CD8-positive, alpha-beta memory T cell (primary cell): ENCODE data around the gene CEND1. TPM values are rescaled to one million over a fixed set of nuclear protein-coding genes. Genes with fewer than 3 reads are reported as not detected.

Source experiments
- CTCF ChIA-PET: fragments of 350-600 bp; sonication (Branson Sonifier 250); formaldehyde crosslinking; loops from one replicate; lab custom pipeline; 2021; ENCODE audit warnings: antibody characterized with exemption; lab: Charles Lee
- POLR2A ChIA-PET: fragments of 350-600 bp; sonication (Branson Sonifier 250); formaldehyde crosslinking; loops from one replicate; lab custom pipeline; 2021; ENCODE audit warnings: antibody characterized with exemption; lab: Charles Lee
- DNase-seq, 5 donors: peaks; one replicate each; pipeline versions ENCODE4 v3.0.0 to v3.0.0-alpha.2; 2020 to 2022; ENCODE audit warnings: mixed read lengths in 1 of 5
- H3K27ac ChIP-seq: one replicate; pipeline ENCODE4 v1.7.0; 2013; ENCODE audit warnings: low read depth, mild to moderate bottlenecking, low read length, moderate library complexity
- H3K27me3 ChIP-seq: 2 replicates; pipeline ENCODE4 v1.7.0; 2013; ENCODE audit warnings: low read length, mild to moderate bottlenecking; ENCODE audit not compliant: insufficient read depth, poor library complexity, severe bottlenecking
- H3K36me3 ChIP-seq: 2 replicates; pipeline ENCODE4 v1.7.0; 2013; ENCODE audit warnings: mild to moderate bottlenecking, low read length, moderate library complexity; ENCODE audit not compliant: insufficient read depth
- H3K4me1 ChIP-seq: 2 replicates; pipeline ENCODE4 v1.7.0; 2013; ENCODE audit warnings: mild to moderate bottlenecking, low read length, moderate library complexity; ENCODE audit not compliant: insufficient read depth
- H3K4me3 ChIP-seq: 2 replicates; pipeline ENCODE4 v1.7.0; 2013; ENCODE audit warnings: mild to moderate bottlenecking, low read length
- H3K9me3 ChIP-seq: 2 replicates; pipeline ENCODE4 v1.7.0; 2013; ENCODE audit warnings: mild to moderate bottlenecking, low read length
- H3K27ac Mint-ChIP-seq, 8 donors: one replicate each; pipeline ENCODE4 v1.8.0; 2020 to 2021; ENCODE audit warnings: mixed read lengths in 8 of 8, mild to moderate bottlenecking in 6 of 8, inconsistent platforms in 3 of 8, moderate library complexity in 3 of 8
- H3K27me3 Mint-ChIP-seq, 2 donors: one replicate each; pipeline ENCODE4 v1.8.0; 2020 to 2021; ENCODE audit warnings: mixed read lengths in 2 of 2, mild to moderate bottlenecking in 1 of 2, moderate library complexity in 1 of 2
- H3K36me3 Mint-ChIP-seq, 3 donors: one replicate each; pipeline ENCODE4 v1.8.0; 2020 to 2021; ENCODE audit warnings: mixed read lengths in 3 of 3, inconsistent platforms in 1 of 3, mild to moderate bottlenecking in 1 of 3
- H3K4me1 Mint-ChIP-seq, 3 donors: one replicate each; pipeline ENCODE4 v1.8.0; 2020 to 2021; ENCODE audit warnings: mixed read lengths in 3 of 3, inconsistent platforms in 1 of 3, mild to moderate bottlenecking in 1 of 3
- H3K4me3 Mint-ChIP-seq, 7 donors: one replicate each; pipeline ENCODE4 v1.8.0; 2020 to 2021; ENCODE audit warnings: mixed read lengths in 7 of 7, mild to moderate bottlenecking in 6 of 7, moderate library complexity in 4 of 7, inconsistent platforms in 2 of 7
- H3K9me3 Mint-ChIP-seq, 5 donors: one replicate each; pipeline ENCODE4 v1.8.0; 2020 to 2022; ENCODE audit warnings: mixed read lengths in 5 of 5, mild to moderate bottlenecking in 3 of 5, moderate library complexity in 2 of 5, inconsistent platforms in 1 of 5
- polyA plus RNA-seq: library from polyadenylated mRNA; unstranded; fragments of 300-500 nt; fragmentation: Illumina TruSeq; gene quantifications from one replicate; pipeline ENCODE4 v1.2.3, GENCODE V29; 2021
- total RNA-seq, 2 experiments: library from RNA; stranded (reverse); gene quantifications; one replicate each; pipeline ENCODE4 v1.2.3, GENCODE V29; 2021

The CEND1 gene
- total RNA-seq = 1 to 10 TPM; 2.1 to 2.6 TPM
- polyA plus RNA-seq = 0.13 TPM

GRCh38 chr11:789943-790342 is at the start of gene CEND1:
TSS of gene CEND1 (minus strand) at chr11:790090. CDS start at chr11:788576, 1,514 bp downstream.
- H3K27ac Mint-ChIP-seq = peak within 1 kb of the TSS in 1 of 8 donors; percentile 92
- DNase-seq = no peak
- H3K36me3 Mint-ChIP-seq = peaks cover 0 to 23% (median 0%) of the 10 kb centered on the region in 3 donors
- peaks cover 0 to 20% (median 4%) of the 10 kb centered on the region in 3 donors for H3K4me1 Mint-ChIP-seq
- H3K4me1 ChIP-seq = peaks cover 4% of the 10 kb centered on the region
- POLR2A ChIA-PET = interaction anchor here (0.6 to 1.1 kb wide), 2 partner anchors 24 to 84 kb away, joined by 3 to 4 read pairs; no protein-coding TSS in a partner anchor
- no peak within 1 kb of the TSS for H3K4me3 ChIP-seq
- H3K27me3 ChIP-seq = no peaks in the 10 kb centered on the region
- peaks cover 4% of the 10 kb centered on the region for H3K36me3 ChIP-seq
- H3K27ac ChIP-seq = no peak within 1 kb of the TSS
- H3K9me3 Mint-ChIP-seq = no peaks in the 10 kb centered on the region
- H3K27me3 Mint-ChIP-seq = peaks cover 3% of the 10 kb centered on the region in 2 donors
- CTCF ChIA-PET = no interaction called here
- H3K9me3 ChIP-seq = no peaks in the 10 kb centered on the region
- H3K4me3 Mint-ChIP-seq = peak within 1 kb of the TSS in 2 of 7 donors; percentile 19 to 32

GRCh38 chr11:839280-839623 is 49.4 kb upstream of the CEND1 start:
- Histone ChIP-seq H3K9me3 (no peaks in the 10 kb centered on the region), H3K36me3 (no peaks in the 10 kb centered on the region), H3K4me1 (peaks cover 22% of the 10 kb centered on the region), H3K27me3 (no peaks in the 10 kb centered on the region), H3K27ac (no peak overlapping the region), H3K4me3 (no peak overlapping the region)
- ChIA-PET CTCF (interaction anchor here (0.5 to 1.1 kb wide), 2 partner anchors 9 to 268 kb away, joined by 3 read pairs; no protein-coding TSS in a partner anchor), POLR2A (no interaction called here)
- Mint-ChIP-seq H3K27ac (peak overlapping the region in 2 of 8 donors; percentile 32 to 80), H3K9me3 (no peaks in the 10 kb centered on the region), H3K4me1 (peaks cover 15 to 43% (median 15%) of the 10 kb centered on the region in 3 donors), H3K27me3 (peaks cover 3 to 4% of the 10 kb centered on the region in 2 donors), H3K36me3 (peaks cover 0 to 37% (median 0%) of the 10 kb centered on the region in 3 donors), H3K4me3 (peak overlapping the region in 1 of 7 donors; percentile 89)
- DNase-seq = no peak

- CTCF ChIA-PET = interaction anchor here (0.5 kb wide), 1 partner anchor 268 kb away, joined by 3 read pairs; no protein-coding TSS in a partner anchor
- POLR2A ChIA-PET = no interaction called here
- H3K27me3 Mint-ChIP-seq = peaks cover 3 to 4% of the 10 kb centered on the region in 2 donors
- H3K4me1 Mint-ChIP-seq = peaks cover 15 to 43% (median 18%) of the 10 kb centered on the region in 3 donors
- Histone ChIP-seq H3K4me1 (peaks cover 20% of the 10 kb centered on the region), H3K4me3 (no peak overlapping the region), H3K27ac (no peak overlapping the region), H3K36me3 (no peaks in the 10 kb centered on the region), H3K9me3 (no peaks in the 10 kb centered on the region), H3K27me3 (no peaks in the 10 kb centered on the region)
- peak overlapping the region in 2 of 7 donors; percentile 60 to 73 for H3K4me3 Mint-ChIP-seq
- peaks cover 0 to 37% (median 0%) of the 10 kb centered on the region in 3 donors for H3K36me3 Mint-ChIP-seq
- DNase-seq = no peak
- H3K9me3 Mint-ChIP-seq = no peaks in the 10 kb centered on the region
- peak overlapping the region in 2 of 8 donors; percentile 32 to 39 for H3K27ac Mint-ChIP-seq
Observed at GRCh38 chr11:838441-839279, 48.8 kb upstream of the CEND1 start.

GRCh38 chr11:837990-838307 is 48.1 kb upstream of the CEND1 start:
- H3K27me3 ChIP-seq = no peaks in the 10 kb centered on the region
- Mint-ChIP-seq H3K36me3 (peaks cover 0 to 37% (median 0%) of the 10 kb centered on the region in 3 donors), H3K4me1 (peaks cover 15 to 41% (median 15%) of the 10 kb centered on the region in 3 donors), H3K27ac (peak overlapping the region in 1 of 8 donors; percentile 23), H3K27me3 (no peaks in the 10 kb centered on the region), H3K4me3 (peak overlapping the region in 1 of 7 donors; percentile 60), H3K9me3 (no peaks in the 10 kb centered on the region)
- H3K36me3 ChIP-seq = no peaks in the 10 kb centered on the region
- H3K27ac ChIP-seq = no peak overlapping the region
- ChIA-PET CTCF (interaction anchor here (1.6 kb wide), 1 partner anchor 15 kb away, joined by 3 read pairs; no protein-coding TSS in a partner anchor), POLR2A (no interaction called here)
- DNase-seq = no peak
- no peak overlapping the region for H3K4me3 ChIP-seq
- no peaks in the 10 kb centered on the region for H3K9me3 ChIP-seq
- H3K4me1 ChIP-seq = peaks cover 20% of the 10 kb centered on the region

- Histone ChIP-seq H3K9me3 (no peaks in the 10 kb centered on the region), H3K4me3 (no peak overlapping the region), H3K27ac (no peak overlapping the region), H3K4me1 (peaks cover 20% of the 10 kb centered on the region), H3K36me3 (no peaks in the 10 kb centered on the region), H3K27me3 (no peaks in the 10 kb centered on the region)
- Mint-ChIP-seq H3K36me3 (peaks cover 0 to 37% (median 0%) of the 10 kb centered on the region in 3 donors), H3K27ac (peak overlapping the region in 2 of 8 donors; percentile 23 to 46), H3K27me3 (no peaks in the 10 kb centered on the region), H3K9me3 (no peaks in the 10 kb centered on the region), H3K4me1 (peaks cover 15 to 42% (median 15%) of the 10 kb centered on the region in 3 donors), H3K4me3 (no peak overlapping the region)
- ChIA-PET CTCF (interaction anchor here (1.6 kb wide), 1 partner anchor 15 kb away, joined by 3 read pairs; no protein-coding TSS in a partner anchor), POLR2A (no interaction called here)
- DNase-seq = no peak
Observed at GRCh38 chr11:837189-837989, 47.5 kb upstream of the CEND1 start.

GRCh38 chr11:836700-837099 is 46.8 kb upstream of the CEND1 start:
- ChIA-PET CTCF (interaction anchor here (0.9 to 1.6 kb wide), 2 partner anchors 14 to 18 kb away, joined by 3 read pairs; partner anchors contain the start of gene PNPLA2), POLR2A (no interaction called here)
- no peak overlapping the region for H3K4me3 Mint-ChIP-seq
- H3K27me3 Mint-ChIP-seq = no peaks in the 10 kb centered on the region
- no peak overlapping the region for H3K27ac ChIP-seq
- H3K4me1 ChIP-seq = peaks cover 23% of the 10 kb centered on the region
- H3K9me3 ChIP-seq = no peaks in the 10 kb centered on the region
- H3K9me3 Mint-ChIP-seq = no peaks in the 10 kb centered on the region
- H3K27me3 ChIP-seq = no peaks in the 10 kb centered on the region
- H3K4me3 ChIP-seq = no peak overlapping the region
- H3K36me3 Mint-ChIP-seq = peaks cover 0 to 34% (median 0%) of the 10 kb centered on the region in 3 donors
- H3K27ac Mint-ChIP-seq = no peak overlapping the region
- H3K4me1 Mint-ChIP-seq = peaks cover 15 to 44% (median 16%) of the 10 kb centered on the region in 3 donors
- DNase-seq = no peak
- no peaks in the 10 kb centered on the region for H3K36me3 ChIP-seq

- no peaks in the 10 kb centered on the region for H3K27me3 Mint-ChIP-seq
- H3K27ac Mint-ChIP-seq = no peak overlapping the region
- peaks cover 14 to 46% (median 18%) of the 10 kb centered on the region in 3 donors for H3K4me1 Mint-ChIP-seq
- peaks cover 21% of the 10 kb centered on the region for H3K4me1 ChIP-seq
- POLR2A ChIA-PET = no interaction called here
- no peak overlapping the region for H3K4me3 Mint-ChIP-seq
- peaks cover 0 to 34% (median 0%) of the 10 kb centered on the region in 3 donors for H3K36me3 Mint-ChIP-seq
- CTCF ChIA-PET = interaction anchor here (0.9 kb wide), 1 partner anchor 17 kb away, joined by 3 read pairs; the partner anchor contains the start of gene PNPLA2
- no peak overlapping the region for H3K27ac ChIP-seq
- no peak overlapping the region for H3K4me3 ChIP-seq
- DNase-seq = no peak
- no peaks in the 10 kb centered on the region for H3K36me3 ChIP-seq
- H3K27me3 ChIP-seq = no peaks in the 10 kb centered on the region
- H3K9me3 ChIP-seq = no peaks in the 10 kb centered on the region
- H3K9me3 Mint-ChIP-seq = no peaks in the 10 kb centered on the region
Observed at GRCh38 chr11:836274-836673, 46.4 kb upstream of the CEND1 start.
